ENCODE measurements around the gene GUCA2B.

GUCA2B gene

DNA sequence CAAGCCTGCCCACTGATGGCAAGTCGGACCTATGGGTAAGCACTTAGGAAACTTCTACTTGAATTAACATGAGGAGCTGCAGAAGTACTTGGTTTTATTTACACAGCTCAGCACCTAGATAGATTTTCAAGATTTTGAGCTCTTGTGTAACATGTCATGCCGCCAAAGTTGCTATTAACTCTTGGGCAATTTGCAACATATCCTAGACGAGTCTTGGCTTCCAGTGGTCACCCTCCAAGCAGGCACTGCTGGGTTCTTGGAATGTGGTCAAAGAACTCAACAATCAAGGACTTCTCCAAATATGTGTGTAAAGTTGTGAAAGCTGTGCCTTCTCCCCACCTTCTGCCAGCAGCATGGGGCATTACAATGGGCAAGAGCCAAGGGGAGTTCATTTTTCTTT is 17.8 kb upstream of the GUCA2B start:
- DNase-seq = no peak
- no peak for TF ChIP-seq POLR2A (IDR thresholded peaks at IDR 0.05; ENCODE audit: low read length)
- TF ChIP-seq GATA1 (IDR thresholded peaks at IDR 0.05; ENCODE audit: low read depth, low read length) = no peak

DNA sequence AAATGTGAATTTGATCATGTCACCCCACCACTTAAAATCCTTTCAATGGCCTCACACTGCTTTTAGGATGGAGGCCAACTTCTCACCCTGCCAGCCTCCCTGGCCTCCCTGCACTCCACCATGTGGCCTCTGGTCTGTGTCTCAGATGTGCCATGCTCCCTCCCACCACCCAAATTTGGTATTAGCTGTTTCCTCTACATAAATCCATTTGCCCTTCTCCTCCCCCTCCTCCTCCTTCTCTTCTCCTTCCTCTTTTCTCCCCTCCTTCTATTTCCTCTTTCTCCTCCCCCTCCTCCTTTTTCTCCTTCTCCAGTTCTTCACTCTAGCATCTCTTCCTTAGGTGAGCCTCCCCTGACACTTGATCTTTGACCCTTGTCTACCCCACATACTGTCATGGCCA is 16.7 kb upstream of the GUCA2B start:
- no peak for TF ChIP-seq GATA1 (IDR thresholded peaks at IDR 0.05; ENCODE audit: low read depth, low read length)
- TF ChIP-seq POLR2A (IDR thresholded peaks at IDR 0.05; ENCODE audit: low read length) = no peak
- no peak for DNase-seq

DNA sequence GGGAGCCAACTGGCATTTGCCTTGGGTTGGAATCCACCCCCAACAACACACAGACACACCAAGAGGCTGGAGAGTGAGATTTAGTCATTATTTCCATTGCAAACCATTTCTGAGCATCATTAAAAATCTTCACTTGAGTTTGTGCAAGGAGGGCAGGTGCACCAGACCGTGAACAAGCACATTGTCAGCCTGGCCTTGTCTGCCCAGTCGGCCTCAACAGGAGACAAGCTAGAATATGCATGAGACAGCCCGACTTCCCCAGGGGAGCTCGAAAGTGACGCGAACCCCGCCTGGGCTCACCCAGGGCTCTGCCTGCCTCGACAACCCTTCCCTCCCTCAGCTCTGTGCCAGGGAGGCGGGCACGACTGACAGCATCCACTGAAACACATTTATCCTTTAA is 15.4 kb upstream of the GUCA2B start:
- TF ChIP-seq POLR2A (IDR thresholded peaks at IDR 0.05; ENCODE audit: low read length) (no peak), GATA1 (IDR thresholded peaks at IDR 0.05; ENCODE audit: low read depth, low read length) (no peak)
- no peak for DNase-seq

DNA sequence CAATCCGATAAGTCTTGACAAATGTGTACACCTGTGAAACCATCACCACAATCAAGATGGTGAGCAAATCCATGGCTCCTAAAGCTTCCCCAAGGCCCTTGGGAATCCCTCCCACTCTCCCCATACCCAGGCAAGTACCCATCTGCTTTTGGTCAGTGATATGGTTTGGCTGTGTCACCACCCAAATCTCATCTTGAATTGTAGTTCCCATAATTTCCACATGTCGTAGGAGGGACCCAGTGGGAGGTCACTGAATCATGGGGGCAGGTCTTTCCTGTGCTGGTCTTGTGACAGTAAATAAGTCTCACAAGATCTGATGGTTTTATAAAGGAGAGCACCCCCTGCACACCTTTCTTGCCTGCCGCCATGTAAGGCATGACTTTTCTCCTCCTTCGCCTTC is 14.6 kb upstream of the GUCA2B start:
- TF ChIP-seq POLR2A (IDR thresholded peaks at IDR 0.05; ENCODE audit: low read length) = no peak
- no peak for TF ChIP-seq GATA1 (IDR thresholded peaks at IDR 0.05; ENCODE audit: low read depth, low read length)
- no peak for DNase-seq

DNA sequence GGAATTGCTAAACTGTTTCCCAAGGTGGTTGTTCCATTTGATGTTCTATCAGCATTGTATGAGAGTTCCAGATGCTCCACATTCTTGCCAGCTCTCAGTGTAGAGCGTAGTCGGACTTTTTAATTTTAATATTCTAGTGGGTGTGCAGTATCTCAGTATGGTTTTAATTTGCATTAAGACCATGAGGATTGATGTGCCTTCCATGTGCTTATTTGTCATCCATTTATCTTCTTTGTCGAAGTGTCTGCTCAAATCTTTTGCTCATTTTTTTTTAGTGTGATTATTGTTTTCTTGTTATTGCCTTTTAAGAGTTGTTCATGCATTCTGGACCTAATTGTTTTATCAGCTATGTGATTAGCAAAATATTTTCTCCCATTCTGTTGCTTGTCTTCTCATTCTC is 13.8 kb upstream of the GUCA2B start:
- DNase-seq = no peak
- no peak for TF ChIP-seq POLR2A (IDR thresholded peaks at IDR 0.05; ENCODE audit: low read length)
- no peak for TF ChIP-seq GATA1 (IDR thresholded peaks at IDR 0.05; ENCODE audit: low read depth, low read length)

DNA sequence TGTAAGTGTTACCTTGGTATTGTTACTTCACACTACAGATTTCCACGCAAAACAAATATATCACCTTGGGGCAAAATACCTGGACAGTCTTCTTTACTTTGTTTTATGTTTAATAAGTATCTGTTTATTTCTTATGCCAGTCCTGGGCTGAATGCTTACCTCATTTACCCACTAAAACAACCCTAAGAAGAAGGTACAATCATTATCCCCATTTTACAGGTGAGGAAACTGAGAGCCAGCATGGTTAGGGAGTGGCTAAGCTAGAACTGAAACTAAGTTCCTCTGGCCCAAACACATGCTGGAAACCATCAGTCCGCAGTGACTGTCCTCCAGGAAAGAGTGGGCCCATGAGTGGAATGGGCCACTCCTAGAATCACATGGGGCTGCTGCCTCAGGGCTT is 13.0 kb upstream of the GUCA2B start:
- no peak for TF ChIP-seq GATA1 (IDR thresholded peaks at IDR 0.05; ENCODE audit: low read depth, low read length)
- no peak for TF ChIP-seq POLR2A (IDR thresholded peaks at IDR 0.05; ENCODE audit: low read length)
- DNase-seq = no peak

DNA sequence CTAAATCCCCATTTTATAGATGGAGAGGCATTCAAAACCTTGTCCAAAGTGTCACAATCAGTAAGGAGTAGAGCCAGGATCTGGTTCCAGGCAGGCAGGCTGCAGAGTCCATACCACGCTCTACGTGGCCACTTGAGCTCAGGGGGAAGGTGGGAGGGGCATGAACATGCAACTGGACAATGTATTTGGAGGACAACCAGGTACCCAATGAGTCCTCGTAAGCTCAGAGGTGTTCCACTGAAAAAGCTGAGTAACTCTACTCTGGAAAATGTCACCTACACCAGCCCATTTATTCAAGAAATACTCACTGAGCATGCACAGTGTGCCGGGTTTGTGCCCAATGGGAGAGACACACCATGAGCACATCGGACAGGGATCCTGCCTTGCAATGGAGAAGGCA is 11.2 kb upstream of the GUCA2B start:
- DNase-seq = no peak
- no peak for TF ChIP-seq GATA1 (IDR thresholded peaks at IDR 0.05; ENCODE audit: low read depth, low read length)
- no peak for TF ChIP-seq POLR2A (IDR thresholded peaks at IDR 0.05; ENCODE audit: low read length)

DNA sequence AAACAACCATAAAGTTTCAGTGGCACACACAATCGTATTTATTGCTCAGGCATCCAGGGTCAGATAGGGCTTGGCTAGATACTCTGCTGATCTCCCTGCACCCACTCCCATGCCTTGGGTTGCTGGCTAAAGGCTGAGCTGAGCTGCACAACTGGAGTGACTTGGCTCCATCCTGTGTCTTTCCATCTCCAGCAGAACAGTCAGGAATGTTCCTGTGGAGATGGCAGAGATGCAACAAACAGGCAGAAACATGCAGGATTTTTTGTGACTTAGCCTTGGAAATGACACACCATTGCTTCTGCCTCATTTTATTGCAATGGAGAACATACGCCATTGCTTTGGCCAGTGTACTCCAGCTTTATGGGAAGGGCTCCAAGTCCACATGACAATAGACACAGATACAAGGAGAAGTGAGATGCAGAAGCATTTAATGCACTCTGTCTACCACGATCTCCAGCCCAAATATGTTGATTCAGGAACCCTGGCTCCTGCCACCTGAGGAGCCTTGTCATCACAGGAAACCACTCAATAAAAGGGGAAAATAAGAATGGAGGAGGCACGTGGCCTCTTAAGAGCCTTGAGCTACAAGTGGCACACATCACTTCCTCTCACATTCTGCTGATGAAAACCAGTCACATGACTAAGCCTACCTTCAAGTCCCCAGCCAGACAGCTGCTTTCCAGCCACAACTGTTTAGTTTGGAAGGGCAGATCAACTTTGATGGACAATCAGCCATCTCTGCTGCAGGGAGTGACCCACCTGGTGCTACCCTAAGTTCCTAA is 10.1 kb upstream of the GUCA2B start:
- DNase-seq = no peak
- TF ChIP-seq GATA1 (IDR thresholded peaks at IDR 0.05; ENCODE audit: low read depth, low read length) (no peak), POLR2A (IDR thresholded peaks at IDR 0.05; ENCODE audit: low read length) (no peak)

DNA sequence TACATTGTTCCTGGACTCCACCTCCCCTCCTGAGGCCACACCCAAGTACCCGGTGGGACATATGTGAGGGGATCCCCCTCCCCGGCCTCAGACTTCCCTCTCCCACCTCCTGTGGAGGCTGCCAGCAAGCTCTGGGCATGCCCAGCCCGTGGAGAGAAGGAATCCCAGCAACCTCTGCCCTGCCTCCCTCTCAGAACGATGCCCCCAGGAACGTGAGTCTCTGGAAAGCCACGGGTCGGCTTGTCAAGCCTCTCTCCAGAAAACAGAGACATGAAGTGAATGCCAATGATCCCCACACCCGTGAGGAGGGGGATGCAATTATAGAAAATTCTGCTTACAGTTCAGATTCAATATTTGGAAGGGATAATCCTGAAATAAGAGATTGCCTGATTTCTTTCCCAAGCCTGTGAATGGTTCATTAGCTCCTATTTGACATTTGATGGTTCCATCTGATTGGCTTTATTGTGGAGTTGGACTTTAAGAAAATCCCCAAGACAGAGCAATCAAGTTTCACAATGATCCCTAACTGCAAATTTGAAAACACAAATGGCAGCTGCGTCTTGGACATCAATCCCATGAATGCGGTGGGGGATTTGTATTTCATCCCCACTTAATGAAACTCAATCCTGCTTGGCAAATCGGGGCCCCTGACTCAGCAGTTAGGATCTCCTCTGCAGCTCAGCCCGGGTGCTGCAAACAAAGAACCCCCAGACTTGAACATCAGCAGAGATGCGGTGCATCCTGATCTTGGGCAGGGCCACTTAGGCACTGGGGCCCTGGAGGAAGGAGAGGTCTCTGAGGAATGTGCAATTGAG is 9.1 kb upstream of the GUCA2B start:
- DNase-seq = no peak
- no peak for TF ChIP-seq GATA1 (IDR thresholded peaks at IDR 0.05; ENCODE audit: low read depth, low read length)

DNA sequence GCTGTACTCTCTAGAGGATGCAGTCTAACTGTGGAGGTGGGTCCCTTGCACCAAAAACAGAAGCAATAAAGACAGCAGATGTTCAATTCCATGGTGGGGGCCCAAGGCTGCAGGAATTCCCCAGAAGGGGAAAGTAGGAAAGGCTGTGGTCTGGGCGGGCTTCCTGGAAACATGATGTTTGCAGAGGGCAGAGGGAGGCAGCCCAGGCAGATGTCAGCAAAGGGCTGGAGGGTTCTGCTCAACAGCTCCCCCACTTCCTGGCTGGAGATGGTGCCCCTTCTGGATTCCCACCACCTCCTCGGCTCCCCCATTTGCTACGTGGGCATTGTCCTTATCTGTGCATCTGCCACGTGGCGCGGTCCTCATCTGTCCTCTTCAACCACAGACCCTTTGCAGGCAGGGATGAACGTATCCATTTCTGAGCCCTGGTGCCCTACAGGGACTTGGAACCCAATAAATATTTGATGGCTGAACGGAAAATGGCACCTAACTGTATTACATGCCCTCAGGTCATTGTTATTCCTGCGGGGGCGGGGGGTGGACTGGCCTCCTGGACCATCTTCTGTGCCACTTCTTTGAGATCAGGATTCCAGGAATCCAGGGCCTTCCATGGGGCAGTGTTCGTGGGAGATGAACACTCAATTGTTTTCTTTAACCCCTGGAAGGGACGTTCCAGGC is 8.4 kb upstream of the GUCA2B start:
- TF ChIP-seq POLR2A (IDR thresholded peaks at IDR 0.05; ENCODE audit: low read length) = no peak
- TF ChIP-seq GATA1 (IDR thresholded peaks at IDR 0.05; ENCODE audit: low read depth, low read length) = no peak
- DNase-seq = no peak

DNA sequence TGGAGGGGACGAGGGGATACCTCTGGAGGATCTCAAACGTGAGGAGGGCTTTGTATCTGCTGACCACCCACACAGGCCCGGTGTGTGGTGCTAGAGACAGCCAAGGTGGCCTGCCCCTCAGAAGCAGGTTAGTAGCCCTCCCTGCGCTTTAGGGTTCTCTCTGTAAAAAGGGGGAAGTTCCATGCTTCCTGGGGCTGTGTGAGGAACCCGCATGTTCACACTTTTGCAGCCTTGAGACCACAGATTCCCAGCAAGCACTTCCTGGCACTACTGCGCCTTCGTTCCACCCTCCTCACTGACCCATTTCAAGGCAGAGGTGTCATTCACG is 7.9 kb upstream of the GUCA2B start:
- no peak for DNase-seq
- no peak for TF ChIP-seq POLR2A (IDR thresholded peaks at IDR 0.05; ENCODE audit: low read length)
- TF ChIP-seq GATA1 (IDR thresholded peaks at IDR 0.05; ENCODE audit: low read depth, low read length) = no peak

DNA sequence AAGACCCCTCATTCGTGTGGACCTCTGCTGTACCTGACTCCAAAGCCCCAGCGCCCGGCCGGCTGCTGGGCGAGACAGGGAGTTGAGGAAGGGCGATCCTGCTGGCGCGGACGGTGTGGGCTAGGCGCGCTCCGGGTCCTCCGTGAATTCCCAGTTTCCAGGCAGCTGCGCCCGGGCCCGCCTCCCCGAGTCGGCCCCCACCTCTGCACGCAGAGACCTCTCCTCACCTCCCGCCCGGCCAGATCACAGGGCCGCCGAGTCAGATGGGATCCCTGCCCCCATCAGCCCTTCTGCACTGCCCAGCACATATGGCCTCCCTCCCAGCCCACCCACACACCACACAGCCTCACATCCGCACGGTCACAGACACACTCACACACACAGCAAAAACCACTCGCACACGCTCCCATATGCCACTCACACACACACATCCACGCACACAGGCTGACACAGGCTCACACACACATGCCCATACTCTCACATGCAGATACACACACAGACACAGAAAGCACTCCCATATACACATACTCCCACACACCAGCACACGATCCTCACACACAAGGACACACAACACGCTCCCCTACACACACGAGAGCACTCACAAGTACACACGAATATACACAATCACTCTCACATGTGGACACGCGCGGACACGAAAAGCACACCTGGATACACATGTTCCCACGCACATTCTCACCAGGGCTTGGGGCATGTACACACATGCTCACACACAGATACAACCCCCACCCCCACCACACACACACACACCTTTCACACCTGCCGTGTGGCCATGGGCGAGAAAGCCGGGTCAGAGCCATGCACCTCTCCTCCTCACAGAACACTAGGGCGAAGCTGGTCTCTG is 7.2 kb upstream of the GUCA2B start:
- TF ChIP-seq POLR2A (IDR thresholded peaks at IDR 0.05; ENCODE audit: low read length) = no peak
- no peak for TF ChIP-seq GATA1 (IDR thresholded peaks at IDR 0.05; ENCODE audit: low read depth, low read length)

DNA sequence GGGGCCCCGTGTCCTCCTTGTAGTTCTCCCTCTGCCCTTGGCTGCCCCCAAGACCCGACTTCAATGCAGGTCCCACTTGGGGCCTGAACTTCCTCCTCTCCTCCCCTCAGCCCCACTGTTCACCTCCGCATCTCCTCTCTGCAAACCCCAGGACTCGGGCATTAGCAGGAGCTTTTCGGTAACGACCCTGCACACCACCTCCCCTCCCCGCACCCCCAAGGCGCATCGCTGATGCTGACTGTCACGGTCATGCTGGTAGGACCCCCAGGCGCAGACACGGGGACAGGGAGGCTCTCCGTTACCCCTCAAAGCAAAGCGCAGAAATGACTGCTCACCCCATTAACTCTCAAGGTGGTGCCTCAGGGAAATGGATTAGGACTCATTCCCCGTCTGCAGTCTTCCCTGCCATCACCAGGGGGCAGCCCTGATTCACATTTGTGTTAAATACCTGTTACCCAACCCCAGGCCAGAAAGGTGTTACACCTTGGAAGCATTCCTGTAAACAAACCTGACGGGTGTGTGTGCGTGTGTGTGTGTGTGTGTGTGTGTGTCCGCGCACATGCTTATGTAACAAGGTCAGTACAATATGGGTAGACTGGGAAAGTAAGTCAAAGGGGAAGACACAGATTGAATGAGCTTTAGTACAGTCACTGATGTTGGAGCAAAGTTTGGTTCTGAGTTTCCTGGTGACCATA is 6.4 kb upstream of the GUCA2B start:
- TF ChIP-seq POLR2A (IDR thresholded peaks at IDR 0.05; ENCODE audit: low read length) (no peak), GATA1 (IDR thresholded peaks at IDR 0.05; ENCODE audit: low read depth, low read length) (no peak)
- DNase-seq = peak; percentile 44 to 73

More for the DNA sequence above, 7.2 kb upstream of the GUCA2B start:
- DNase-seq = no peak

Measured in erythroblast (primary cell).